BJ (cell line): ENCODE results near the gene NHSL1. TPM values are rescaled to one million over a fixed set of nuclear protein-coding genes. Genes with fewer than 3 reads are reported as not detected.

Experiments
- CTCF ChIA-PET: fragments of 350-600 bp; formaldehyde crosslinking; extraction: SDS; loops from one replicate; lab custom pipeline; 2021; ENCODE audit warnings: antibody characterized with exemption, inconsistent platforms; lab: Yijun Ruan, JAX
- POLR2A ChIA-PET: fragments of 300-600 bp; sonication (Branson Sonifier 250); formaldehyde crosslinking; extraction: SDS; loops from one replicate; lab custom pipeline; 2021; ENCODE audit warnings: antibody characterized with exemption; lab: Charles Lee
- DNase-seq: peaks from one replicate; pipeline ENCODE4 v3.0.0-alpha.2; 2011; ENCODE audit warnings: low read depth
- H3K27me3 ChIP-seq: 2 replicates; pipeline ENCODE4 v1.6.0; 2011; ENCODE audit warnings: low read length; ENCODE audit not compliant: control insufficient read depth, insufficient read depth
- H3K36me3 ChIP-seq: 2 replicates; pipeline ENCODE4 v1.5.1; 2011; ENCODE audit warnings: low read length; ENCODE audit not compliant: control insufficient read depth, insufficient read depth
- H3K4me3 ChIP-seq: 2 replicates; pipeline ENCODE4 v1.5.1; 2011; ENCODE audit warnings: low read depth, mild to moderate bottlenecking, control low read depth, low read length
- CTCF ChIP-seq: IDR thresholded peaks from 2 replicates; pipeline ENCODE4 v1.5.1; 2011; ENCODE audit warnings: low read depth, mild to moderate bottlenecking, control low read depth, inconsistent platforms, low read length, moderate library complexity; ENCODE audit not compliant: insufficient read depth
- polyA plus RNA-seq: library from polyadenylated mRNA; depleted of rRNA; stranded (reverse); fragments of >200 nt; gene quantifications from 2 replicates; pipeline ENCODE4 v1.2.3, GENCODE V29; 2011

Gene NHSL1
- polyA plus RNA-seq, 1 experiment = 3.6 TPM

- H3K36me3 ChIP-seq = no peaks in the 10 kb centered on the region
- POLR2A ChIA-PET = interaction anchor here (0.6 kb wide), 1 partner anchor 36 kb away, joined by 5 read pairs; no protein-coding TSS in a partner anchor
- CTCF ChIA-PET = interaction anchor here (0.6 kb wide), 1 partner anchor 15 kb away, joined by 3 read pairs; no protein-coding TSS in a partner anchor
- TF ChIP-seq CTCF = no peak
- no peak overlapping the region for H3K4me3 ChIP-seq
- no peaks in the 10 kb centered on the region for H3K27me3 ChIP-seq
- DNase-seq = no peak
Measured at GRCh38 chr6:138382498-138383265, 116.6 kb downstream of the NHSL1 start.

- Histone ChIP-seq H3K4me3 (no peak overlapping the region), H3K36me3 (no peaks in the 10 kb centered on the region), H3K27me3 (no peaks in the 10 kb centered on the region)
- TF ChIP-seq CTCF = no peak
- DNase-seq = no peak
- ChIA-PET CTCF (no interaction called here), POLR2A (no interaction called here)
Measured at GRCh38 chr6:138378463-138378862, 120.8 kb downstream of the NHSL1 start.

- H3K36me3 ChIP-seq = no peaks in the 10 kb centered on the region
- DNase-seq = no peak
- ChIA-PET POLR2A (no interaction called here), CTCF (no interaction called here)
- no peaks in the 10 kb centered on the region for H3K27me3 ChIP-seq
- no peak for TF ChIP-seq CTCF
- no peak within 1 kb of the TSS for H3K4me3 ChIP-seq
Measured at GRCh38 chr6:138377844-138378243, 121.5 kb downstream of the NHSL1 start, which contains the start of gene SMIM28. Gene SMIM28, plus strand, starts transcription at chr6:138377905. Its CDS starts 168 bp downstream, at chr6:138378073.

- no peak overlapping the region for H3K4me3 ChIP-seq
- no peak for DNase-seq
- POLR2A ChIA-PET = no interaction called here
- H3K36me3 ChIP-seq = no peaks in the 10 kb centered on the region
- no peaks in the 10 kb centered on the region for H3K27me3 ChIP-seq
- TF ChIP-seq CTCF = no peak
- CTCF ChIA-PET = interaction anchor here (0.7 kb wide), 1 partner anchor 18 kb away, joined by 3 read pairs; no protein-coding TSS in a partner anchor
Measured at GRCh38 chr6:138377042-138377441, 122.3 kb downstream of the NHSL1 start.

- ChIA-PET CTCF (no interaction called here), POLR2A (no interaction called here)
- no peak for TF ChIP-seq CTCF
- Histone ChIP-seq H3K27me3 (no peaks in the 10 kb centered on the region), H3K36me3 (no peaks in the 10 kb centered on the region), H3K4me3 (no peak overlapping the region)
- no peak for DNase-seq
Measured at GRCh38 chr6:138374815-138375214, 124.5 kb downstream of the NHSL1 start.
